SW 1271 (cell line): Measurements from ENCODE around the gene SOWAHC.

ENCODE experiments used
- DNase-seq, 2 experiments: peaks; one replicate each; lab custom pipeline; 2025; lab: John Stamatoyannopoulos, UW

Gene SOWAHC

GRCh38 chr2:109647636-109648035 lies 33.5 kb downstream of the SOWAHC start:
- DNase-seq: no peak

DNA sequence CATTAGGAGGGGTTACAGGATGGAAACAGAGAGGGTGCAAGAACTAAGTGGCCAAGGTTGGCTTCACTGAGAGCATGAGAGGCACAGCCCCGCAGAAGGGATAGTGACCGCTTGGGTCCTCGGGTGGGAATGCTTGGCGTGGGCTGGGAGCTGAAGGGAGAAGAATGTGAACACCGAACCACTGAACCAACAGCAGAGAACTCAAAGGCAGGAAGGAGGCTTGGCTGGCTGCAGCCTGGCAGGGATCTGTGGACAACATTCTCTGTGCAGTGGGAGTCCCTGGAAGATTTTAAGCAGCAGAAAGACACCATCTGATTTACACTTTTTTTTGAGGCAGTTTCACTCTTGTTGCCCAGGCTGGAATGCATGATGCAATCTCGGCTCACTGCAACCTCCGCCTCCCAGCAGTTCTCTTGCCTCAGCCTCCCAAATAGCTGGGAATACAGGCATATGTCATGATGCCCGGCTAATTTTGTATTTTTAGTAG lies 33.9 kb downstream of the SOWAHC start:
- DNase-seq: no peak

DNA sequence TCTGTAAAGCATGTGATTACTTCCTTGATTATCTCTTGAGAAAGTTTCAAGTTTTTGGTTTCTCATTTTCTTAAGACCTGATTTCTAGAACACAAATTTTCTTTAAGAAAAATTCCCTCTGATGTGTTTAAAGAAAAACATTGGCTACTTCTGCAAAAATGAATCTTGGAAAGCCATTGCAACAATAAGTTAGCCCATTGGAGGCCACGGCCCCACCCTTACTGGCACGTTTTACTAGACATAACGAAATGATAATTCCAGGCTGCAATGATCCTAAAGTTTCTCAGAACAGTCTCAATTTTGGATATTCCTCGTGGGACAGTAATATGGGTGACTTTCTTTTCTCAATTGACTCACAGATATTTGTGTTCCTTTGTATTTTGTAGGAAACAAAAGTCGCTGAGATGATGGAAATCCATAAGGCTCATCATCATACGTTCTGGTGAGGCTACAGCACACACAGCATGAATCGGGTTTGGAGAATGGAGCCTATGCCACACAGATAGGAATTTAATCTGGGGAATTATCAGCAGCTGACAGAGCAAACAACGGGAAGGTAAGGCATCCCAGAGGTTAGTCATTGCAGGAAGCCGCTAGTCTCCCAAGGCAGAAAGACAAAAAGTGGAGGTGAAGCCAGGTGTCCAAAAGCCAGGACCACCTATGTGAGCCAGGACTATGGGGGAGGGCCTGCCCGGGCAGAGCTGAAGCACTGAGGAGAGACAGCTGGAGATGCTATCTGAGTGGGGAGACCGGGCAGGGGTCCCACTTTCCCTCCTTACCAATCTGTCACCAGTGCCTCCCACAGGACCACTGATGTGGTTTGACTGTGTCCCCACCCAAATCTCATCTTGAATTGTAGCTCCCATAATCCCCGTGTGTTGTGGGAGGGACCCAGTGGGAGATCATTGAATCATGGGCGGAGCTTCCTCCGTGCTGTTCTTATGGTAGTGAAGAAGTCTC lies 35.9 kb downstream of the SOWAHC start:
- DNase-seq: no peak

DNA sequence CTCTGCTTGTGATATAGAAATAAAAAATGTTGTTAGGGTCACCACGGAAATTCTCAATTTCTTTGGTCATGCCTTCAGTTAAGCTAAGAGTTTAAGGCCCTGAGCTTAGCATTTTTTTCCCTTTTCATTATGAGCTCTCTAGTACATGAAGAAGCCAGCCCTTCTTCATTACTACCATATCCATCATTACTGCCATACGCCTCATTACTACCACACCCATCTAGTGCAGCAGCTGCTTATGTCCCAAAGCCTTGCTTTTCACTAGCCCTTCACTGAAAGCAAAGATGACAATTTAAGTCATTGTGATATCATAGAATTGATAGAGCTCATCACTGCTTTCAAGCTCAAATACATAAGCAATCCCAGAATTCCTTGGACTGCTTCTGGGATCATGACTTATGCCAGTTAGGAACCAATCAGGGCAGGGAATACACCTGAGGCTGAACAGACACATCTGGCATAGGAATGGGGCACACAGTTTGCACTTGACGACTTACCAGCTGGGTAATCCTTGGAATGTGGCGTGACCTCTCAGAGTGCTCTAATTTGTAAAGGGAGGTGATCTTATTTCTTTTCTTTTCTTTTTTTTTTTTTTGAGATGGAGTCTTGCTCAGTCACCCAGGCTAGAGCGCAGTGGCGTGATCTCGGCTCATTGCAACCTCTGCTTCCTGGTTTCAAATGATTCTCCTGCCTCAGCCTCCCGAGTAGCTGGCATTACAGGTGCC lies 40.3 kb downstream of the SOWAHC start:
- no peak for DNase-seq

- no peak for DNase-seq
Measured at GRCh38 chr2:109655287-109655686, 41.1 kb downstream of the SOWAHC start.

- no peak for DNase-seq
Measured at GRCh38 chr2:109659396-109660045, 45.4 kb downstream of the SOWAHC start.

DNA sequence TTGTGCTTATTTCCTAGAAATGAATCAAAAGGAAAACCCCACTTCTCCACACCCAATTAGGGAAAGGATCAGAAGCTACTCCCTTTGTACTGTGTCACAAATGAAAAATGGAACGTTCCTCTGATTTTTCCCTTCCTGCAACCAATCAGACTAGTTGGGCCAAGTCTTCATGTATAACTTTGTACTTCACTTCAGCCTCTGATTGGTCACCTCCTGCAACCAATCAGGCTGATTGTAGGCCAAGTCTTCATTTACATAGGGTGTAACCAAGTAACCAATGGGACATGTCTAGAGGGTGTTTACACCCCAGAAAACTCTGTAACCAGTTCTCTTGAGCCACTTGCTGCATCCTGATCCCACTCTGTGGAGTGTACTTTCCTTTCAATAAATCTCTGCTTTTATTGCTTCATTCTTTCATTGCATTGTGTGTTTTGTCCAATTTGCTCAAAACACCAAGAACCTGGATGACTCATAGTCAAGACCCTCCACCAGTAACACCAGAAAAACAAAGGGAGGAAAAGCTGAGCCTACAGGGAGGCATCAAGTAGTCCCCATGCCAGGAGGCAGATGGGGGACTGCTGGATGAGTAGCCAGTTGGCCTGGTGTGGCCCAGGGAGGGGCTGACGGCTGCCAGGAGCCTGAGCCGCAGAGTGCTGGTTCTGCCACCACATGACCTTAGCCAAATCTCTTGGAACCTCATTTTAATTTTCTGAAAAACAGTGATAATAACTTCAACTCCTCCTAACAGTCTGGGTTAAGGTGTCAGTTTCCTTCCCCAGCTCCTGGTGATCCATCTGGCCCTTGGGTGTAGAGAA lies 46.1 kb downstream of the SOWAHC start:
- DNase-seq: no peak

- DNase-seq: no peak
Measured at GRCh38 chr2:109662889-109663288, 48.7 kb downstream of the SOWAHC start.

DNA sequence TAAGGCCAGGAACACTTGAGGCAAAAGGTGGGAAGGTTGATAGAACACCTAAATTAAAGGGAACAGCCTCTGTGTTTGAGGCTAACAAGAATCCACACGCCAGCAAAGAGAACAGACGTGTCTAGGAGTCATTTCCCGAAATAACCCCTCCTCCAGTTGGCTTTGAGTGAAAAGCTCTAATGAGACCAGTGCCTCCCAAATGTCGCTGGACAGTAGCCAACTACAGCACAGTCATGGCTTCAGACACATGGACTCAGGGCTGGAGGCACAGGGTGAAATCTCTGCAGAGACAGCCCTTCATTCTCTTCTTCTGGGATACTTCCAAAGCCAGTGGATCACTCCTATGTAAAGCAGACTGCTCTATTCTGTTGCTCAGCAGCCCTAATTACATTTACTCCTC lies 49.6 kb downstream of the SOWAHC start:
- no peak for DNase-seq

- no peak for DNase-seq
Measured at GRCh38 chr2:109666466-109666865, 52.3 kb downstream of the SOWAHC start.
